Thymus (tissue), 11 donors: ENCODE data around the gene ADGRD2. TPM values are rescaled to one million over a fixed set of nuclear protein-coding genes. Genes with fewer than 3 reads are reported as not detected.

Experiments used
- DNase-seq, 9 donors: peaks; one replicate each; pipeline ENCODE4 v3.0.0-alpha.2; 2013; ENCODE audit warnings: low spot score in 9 of 9, low read depth in 6 of 9, missing footprints in 1 of 9
- H3K27ac ChIP-seq, 2 donors: one replicate each; pipeline ENCODE4 v1.5.1; 2013; ENCODE audit warnings: control low read depth in 1 of 2, low read depth in 1 of 2, low read length in 1 of 2, mild to moderate bottlenecking in 1 of 2, moderate library complexity in 1 of 2
- H3K27me3 ChIP-seq, 2 donors: one replicate each; pipeline ENCODE4 v1.5.1; 2013; ENCODE audit warnings: low read length in 1 of 2; ENCODE audit not compliant: control insufficient read depth in 2 of 2, insufficient read depth in 1 of 2
- H3K36me3 ChIP-seq, 2 donors: one replicate each; pipeline ENCODE4 v1.5.1; 2013; ENCODE audit warnings: low read length in 1 of 2, mild to moderate bottlenecking in 1 of 2, moderate library complexity in 1 of 2; ENCODE audit not compliant: control insufficient read depth in 2 of 2, insufficient read depth in 2 of 2
- H3K4me1 ChIP-seq, 2 donors: one replicate each; pipeline ENCODE4 v1.5.1; 2013; ENCODE audit warnings: low read length in 2 of 2; ENCODE audit not compliant: control insufficient read depth in 2 of 2, insufficient read depth in 2 of 2
- H3K4me3 ChIP-seq, 2 donors: one replicate each; pipeline ENCODE4 v1.5.1; 2013; ENCODE audit warnings: low read length in 2 of 2, control low read depth in 1 of 2, mild to moderate bottlenecking in 1 of 2
- H3K9me3 ChIP-seq, 2 donors: one replicate each; pipeline ENCODE4 v1.5.1; 2013; ENCODE audit warnings: low read length in 1 of 2, mild to moderate bottlenecking in 1 of 2; ENCODE audit not compliant: control insufficient read depth in 2 of 2, insufficient read depth in 1 of 2
- WGBS: extraction: QIAGEN DNeasy Blood & Tissue Kit; methylation state at CpG from one replicate; pipeline ENCODE4 v1.1.7; 2013; 5-methylcytosine and 5-hydroxymethylcytosine counted together
- polyA plus RNA-seq: library from polyadenylated mRNA; stranded (reverse); fragments of 200-250 nt; gene quantifications from one replicate; pipeline ENCODE4 v1.2.3, GENCODE V29; 2013
- total RNA-seq: library from RNA; stranded (reverse); fragments of 120-200 nt; gene quantifications from one replicate; pipeline ENCODE4 v1.2.4, GENCODE V29; 2013
- donor health status: healthy.

Gene ADGRD2
- total and polyA plus RNA-seq, 2 donors: 0.09 to 0.50 TPM

GRCh38 chr9:124505006-124505900, 55.0 kb downstream of the ADGRD2 start:
- Histone ChIP-seq H3K27ac (no peak overlapping the region), H3K4me3 (no peak overlapping the region), H3K36me3 (no peaks in the 10 kb centered on the region), H3K4me1 (peaks cover 3 to 13% of the 10 kb centered on the region in 2 donors), H3K27me3 (peaks cover 51 to 74% of the 10 kb centered on the region in 2 donors), H3K9me3 (peaks cover 1 to 4% of the 10 kb centered on the region in 2 donors)
- WGBS: 58% methylated on average over 69 of the region's 69 CpGs
- DNase-seq: no peak

DNA sequence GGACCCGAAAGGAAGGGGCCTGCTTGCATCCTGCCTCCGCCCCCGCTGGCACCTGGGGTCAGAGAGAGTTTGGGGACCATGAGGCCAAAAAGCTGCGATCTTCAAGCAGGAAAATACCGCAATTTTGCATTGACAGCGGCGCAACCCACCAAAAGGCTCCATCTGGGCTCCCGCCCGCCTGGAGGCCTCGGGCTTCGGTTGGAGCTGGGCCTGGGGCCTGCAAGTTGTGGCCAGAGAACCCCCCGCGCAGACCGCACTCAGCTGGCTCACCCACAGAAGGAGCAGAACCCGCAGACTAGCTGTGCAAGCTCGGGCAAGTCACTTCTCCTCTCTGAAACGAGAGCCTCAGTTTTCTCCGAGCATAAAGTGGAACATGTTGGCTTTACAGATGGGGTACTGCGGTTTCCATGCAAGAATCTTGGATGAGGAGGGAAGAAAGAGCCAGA, 55.7 kb downstream of the ADGRD2 start:
- no peak overlapping the region for H3K27ac ChIP-seq
- peaks cover 3 to 13% of the 10 kb centered on the region in 2 donors for H3K4me1 ChIP-seq
- no peaks in the 10 kb centered on the region for H3K36me3 ChIP-seq
- H3K27me3 ChIP-seq: peaks cover 51 to 69% of the 10 kb centered on the region in 2 donors
- peaks cover 1 to 4% of the 10 kb centered on the region in 2 donors for H3K9me3 ChIP-seq
- H3K4me3 ChIP-seq: no peak overlapping the region
- 94% methylated on average over 19 of the region's 19 CpGs for WGBS
- no peak for DNase-seq

- peaks cover 3 to 13% of the 10 kb centered on the region in 2 donors for H3K4me1 ChIP-seq
- no peak overlapping the region for H3K27ac ChIP-seq
- DNase-seq: no peak
- H3K4me3 ChIP-seq: no peak overlapping the region
- H3K27me3 ChIP-seq: peaks cover 50 to 64% of the 10 kb centered on the region in 2 donors
- no peaks in the 10 kb centered on the region for H3K36me3 ChIP-seq
- 92% methylated on average over 8 of the region's 8 CpGs for WGBS
- peaks cover 1 to 4% of the 10 kb centered on the region in 2 donors for H3K9me3 ChIP-seq
Observed at GRCh38 chr9:124506433-124506832, 56.2 kb downstream of the ADGRD2 start.

- H3K4me1 ChIP-seq: peaks cover 3 to 21% of the 10 kb centered on the region in 2 donors
- H3K36me3 ChIP-seq: no peaks in the 10 kb centered on the region
- peaks cover 0 to 4% of the 10 kb centered on the region in 2 donors for H3K9me3 ChIP-seq
Observed at GRCh38 chr9:124506931-124507879, 57.0 kb downstream of the ADGRD2 start, which contains the start of gene NR5A1. TSS of gene NR5A1 (minus strand) at chr9:124507399. CDS start at chr9:124503395, 4,004 bp downstream.

GRCh38 chr9:124507880-124508423, 57.7 kb downstream of the ADGRD2 start:
- 89% methylated on average over 11 of the region's 11 CpGs for WGBS
- H3K9me3 ChIP-seq: peaks cover 0 to 4% of the 10 kb centered on the region in 2 donors
- H3K4me3 ChIP-seq: no peak overlapping the region
- DNase-seq: no peak
- no peaks in the 10 kb centered on the region for H3K36me3 ChIP-seq
- peaks cover 37 to 48% of the 10 kb centered on the region in 2 donors for H3K27me3 ChIP-seq
- peaks cover 3 to 23% of the 10 kb centered on the region in 2 donors for H3K4me1 ChIP-seq
- no peak overlapping the region for H3K27ac ChIP-seq

More at GRCh38 chr9:124506931-124507879, 57.0 kb downstream of the ADGRD2 start, which contains the start of gene NR5A1:
- Histone ChIP-seq H3K4me3 (no peak within 1 kb of the TSS), H3K27ac (no peak within 1 kb of the TSS), H3K27me3 (peaks cover 44 to 56% of the 10 kb centered on the region in 2 donors)
- DNase-seq: no peak
- 98% methylated on average over 34 of the region's 34 CpGs for WGBS

DNA sequence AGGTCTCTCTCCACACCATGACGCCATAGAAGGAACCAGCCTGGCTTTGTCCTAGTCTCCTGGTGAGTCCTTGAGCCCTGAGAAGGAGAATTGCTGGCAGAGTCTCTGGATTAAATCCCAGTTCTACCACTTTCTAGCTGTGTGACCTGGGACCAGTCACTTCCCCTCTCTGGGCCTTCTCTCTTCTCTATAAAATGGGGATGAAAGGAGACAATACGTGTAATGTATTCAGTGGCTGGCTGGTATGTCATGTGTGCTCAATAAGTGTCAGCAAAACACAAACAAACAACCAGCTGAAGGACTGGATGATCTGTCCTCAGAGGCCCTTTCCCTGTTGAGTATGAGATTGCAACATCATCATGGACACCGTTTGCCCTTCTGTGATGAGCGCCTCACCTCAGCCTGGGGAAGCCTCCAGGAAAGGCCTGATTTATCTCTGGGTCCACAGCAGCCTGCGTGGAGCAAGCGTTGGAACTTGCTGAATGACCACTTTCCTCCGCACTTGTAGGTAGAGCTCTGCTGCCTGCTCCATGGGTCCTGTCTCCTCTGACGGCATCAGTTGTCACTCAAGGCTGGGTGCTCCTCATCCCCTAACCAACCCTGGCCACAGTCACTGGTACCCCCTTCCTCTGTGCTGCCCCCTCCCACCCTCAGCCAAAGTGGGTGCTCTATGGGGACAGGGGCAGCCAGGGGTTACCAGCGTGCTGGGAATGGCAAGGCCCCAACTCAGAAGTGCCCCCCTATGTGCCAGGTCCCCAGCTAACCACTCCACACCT, 60.6 kb downstream of the ADGRD2 start:
- H3K4me1 ChIP-seq: peaks cover 0 to 10% of the 10 kb centered on the region in 2 donors
- no peaks in the 10 kb centered on the region for H3K36me3 ChIP-seq
- DNase-seq: no peak
- no peak overlapping the region for H3K27ac ChIP-seq
- H3K9me3 ChIP-seq: no peaks in the 10 kb centered on the region
- no peak overlapping the region for H3K4me3 ChIP-seq
- 91% methylated on average over 9 of the region's 9 CpGs for WGBS
- peaks cover 8 to 22% of the 10 kb centered on the region in 2 donors for H3K27me3 ChIP-seq

GRCh38 chr9:124511426-124511840, 61.2 kb downstream of the ADGRD2 start:
- peaks cover 2 to 16% of the 10 kb centered on the region in 2 donors for H3K27me3 ChIP-seq
- 92% methylated on average over 6 of the region's 6 CpGs for WGBS
- no peaks in the 10 kb centered on the region for H3K36me3 ChIP-seq
- no peaks in the 10 kb centered on the region for H3K9me3 ChIP-seq
- DNase-seq: no peak
- no peak overlapping the region for H3K27ac ChIP-seq
- peaks cover 0 to 10% of the 10 kb centered on the region in 2 donors for H3K4me1 ChIP-seq
- no peak overlapping the region for H3K4me3 ChIP-seq
